HG02981 (cell line): ENCODE results near the gene PIGA.

Experiments used
- ATAC-seq: cut with Tn5 transposase; IDR thresholded peaks from one replicate; pipeline ENCODE4 v1.9.1; 2021; ENCODE audit warnings: mild to moderate bottlenecking, moderate library complexity; ENCODE audit not compliant: unreplicated experiment

PIGA gene, protein sequence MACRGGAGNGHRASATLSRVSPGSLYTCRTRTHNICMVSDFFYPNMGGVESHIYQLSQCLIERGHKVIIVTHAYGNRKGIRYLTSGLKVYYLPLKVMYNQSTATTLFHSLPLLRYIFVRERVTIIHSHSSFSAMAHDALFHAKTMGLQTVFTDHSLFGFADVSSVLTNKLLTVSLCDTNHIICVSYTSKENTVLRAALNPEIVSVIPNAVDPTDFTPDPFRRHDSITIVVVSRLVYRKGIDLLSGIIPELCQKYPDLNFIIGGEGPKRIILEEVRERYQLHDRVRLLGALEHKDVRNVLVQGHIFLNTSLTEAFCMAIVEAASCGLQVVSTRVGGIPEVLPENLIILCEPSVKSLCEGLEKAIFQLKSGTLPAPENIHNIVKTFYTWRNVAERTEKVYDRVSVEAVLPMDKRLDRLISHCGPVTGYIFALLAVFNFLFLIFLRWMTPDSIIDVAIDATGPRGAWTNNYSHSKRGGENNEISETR

GRCh38 chrX:15335135-15336022 is at the start of gene PIGA:
TSS of gene PIGA (minus strand) at chrX:15335523. CDS start at chrX:15331930, 3,593 bp downstream.
- ATAC-seq: peak; percentile 99

DNA sequence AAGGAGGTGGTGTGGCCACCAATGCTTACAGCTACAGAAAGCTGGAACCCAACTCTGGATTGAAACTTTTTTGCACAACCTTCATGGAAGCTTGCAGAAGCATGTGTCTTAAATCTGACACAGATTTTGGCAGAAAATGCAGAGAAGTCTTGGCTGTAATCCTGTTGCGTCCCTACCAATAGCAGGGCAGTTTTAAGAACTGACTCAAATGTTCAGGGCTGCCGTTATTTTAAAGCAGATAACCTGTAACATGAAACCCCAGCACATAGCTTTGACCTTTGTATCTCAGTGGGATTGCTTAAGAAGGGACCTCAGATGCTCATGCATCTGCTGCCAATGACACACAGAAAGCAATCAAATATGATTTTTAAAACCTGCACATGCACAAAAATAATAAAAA is 49.0 kb upstream of the PIGA start, which contains the start of gene VEGFD:
Gene VEGFD, minus strand, starts transcription at position 110 of the 400 bp plus-strand sequence. CDS start 467 bp downstream, outside the sequence.
- no peak for ATAC-seq

GRCh38 chrX:15382813-15383212 is 47.5 kb upstream of the PIGA start:
- ATAC-seq: no peak

- ATAC-seq: no peak
Measured at GRCh38 chrX:15376956-15377355, 41.6 kb upstream of the PIGA start.

- no peak for ATAC-seq
Measured at GRCh38 chrX:15373976-15374375, 38.7 kb upstream of the PIGA start.

GRCh38 chrX:15366506-15367352 is 31.4 kb upstream of the PIGA start:
- no peak for ATAC-seq

DNA sequence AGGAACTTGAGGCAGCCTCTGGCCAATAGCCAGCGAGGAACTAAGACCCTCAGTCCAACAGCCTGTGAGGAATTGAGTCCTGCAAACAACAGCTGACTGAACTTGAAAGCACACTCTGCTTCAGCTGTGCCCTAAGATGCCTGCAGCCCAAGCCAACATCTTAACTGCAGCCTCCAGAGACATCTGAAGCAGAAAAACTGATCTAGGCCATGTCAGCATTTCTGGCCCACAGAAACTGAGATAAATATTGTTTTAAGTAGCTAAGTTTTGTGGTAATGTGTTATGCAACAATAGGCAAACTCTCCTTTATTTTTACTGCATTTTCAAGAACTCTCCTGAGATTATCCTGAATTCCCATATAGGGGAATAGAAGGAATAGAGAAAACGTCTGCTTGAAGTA is 24.4 kb upstream of the PIGA start:
- no peak for ATAC-seq

GRCh38 chrX:15358533-15358932 is 23.2 kb upstream of the PIGA start:
- ATAC-seq: no peak

DNA sequence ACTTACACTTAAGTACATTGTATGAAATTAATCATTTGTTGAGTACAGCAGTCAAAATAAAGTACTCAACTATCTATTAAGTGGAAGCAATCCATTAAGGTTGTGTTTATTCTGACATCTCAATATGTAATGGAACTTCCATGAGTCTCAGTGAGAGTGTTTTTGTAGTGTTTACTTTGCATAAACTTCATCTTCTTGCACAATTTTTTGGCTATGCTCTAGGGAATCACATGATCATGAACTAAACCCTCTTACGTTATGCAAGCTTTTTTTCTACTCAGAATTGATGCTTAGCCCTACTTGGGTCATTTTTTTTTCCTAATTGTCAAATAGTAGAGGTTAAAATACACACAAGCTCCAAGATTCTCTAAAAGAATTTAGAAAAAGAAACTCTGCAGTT is 21.1 kb upstream of the PIGA start:
- ATAC-seq: no peak

- ATAC-seq: no peak
Measured at GRCh38 chrX:15350329-15350996, 15.1 kb upstream of the PIGA start.

DNA sequence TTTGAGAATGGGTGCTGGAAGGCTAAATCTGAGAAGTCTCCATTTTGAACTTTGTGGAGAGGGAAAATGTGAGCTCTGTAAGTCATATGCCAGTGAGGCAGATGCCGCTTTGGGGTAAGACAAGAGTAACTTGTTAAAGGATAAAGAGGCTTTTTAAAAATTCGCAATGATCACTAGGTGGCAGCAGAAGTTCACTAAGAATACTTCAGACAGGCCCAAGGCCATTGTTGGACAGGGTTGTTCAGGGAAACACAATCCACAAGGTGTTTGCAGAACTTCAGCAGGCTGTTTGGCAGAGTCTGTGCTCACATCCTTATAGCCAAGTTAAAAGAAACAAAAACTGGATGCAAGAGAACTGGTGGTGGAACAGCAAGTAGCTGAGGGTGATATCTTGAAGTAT is 13.7 kb upstream of the PIGA start:
- ATAC-seq: no peak

- ATAC-seq: no peak
Measured at GRCh38 chrX:15345976-15346375, 10.7 kb upstream of the PIGA start.

DNA sequence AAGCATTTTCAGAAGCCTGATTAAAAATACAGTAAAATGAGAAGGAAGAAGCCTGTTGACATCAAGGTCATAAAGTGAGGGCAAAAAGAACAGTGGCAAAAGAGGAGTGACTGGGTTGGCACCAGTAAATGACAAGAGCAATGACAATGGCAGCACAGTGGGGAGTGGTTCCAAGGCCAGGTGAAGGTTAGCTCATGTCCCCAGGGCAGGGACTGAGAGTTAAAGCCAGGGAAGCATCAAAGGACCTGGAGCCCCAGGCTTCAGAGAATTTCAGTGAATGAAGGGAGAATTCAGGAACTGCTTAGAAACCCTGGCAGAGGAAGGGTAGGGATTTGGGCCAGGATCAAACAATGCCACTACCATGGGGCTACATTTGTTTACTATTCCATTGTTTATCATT is 8.8 kb upstream of the PIGA start:
- ATAC-seq: no peak

GRCh38 chrX:15343075-15343476 is 7.8 kb upstream of the PIGA start:
- ATAC-seq: no peak

DNA sequence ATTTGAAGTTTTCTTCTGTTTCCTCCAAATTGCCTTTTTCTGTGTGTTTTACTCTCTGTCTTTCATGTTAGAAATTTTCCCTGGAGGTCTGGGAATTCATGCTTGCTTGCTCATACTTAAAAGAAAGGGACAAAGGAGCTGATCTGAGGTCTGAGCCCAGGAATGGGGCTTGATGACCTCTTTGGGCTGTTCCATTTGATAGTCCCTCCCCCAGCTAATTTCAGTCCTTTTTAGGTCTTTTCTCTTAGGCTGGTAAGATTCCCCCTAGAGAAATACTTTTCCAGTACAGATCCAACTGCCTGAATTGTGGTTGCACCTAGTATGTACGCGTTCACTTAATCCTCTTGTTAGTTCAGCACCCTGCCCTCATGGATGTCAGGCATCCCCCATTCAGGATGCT is 5.5 kb upstream of the PIGA start:
- no peak for ATAC-seq

DNA sequence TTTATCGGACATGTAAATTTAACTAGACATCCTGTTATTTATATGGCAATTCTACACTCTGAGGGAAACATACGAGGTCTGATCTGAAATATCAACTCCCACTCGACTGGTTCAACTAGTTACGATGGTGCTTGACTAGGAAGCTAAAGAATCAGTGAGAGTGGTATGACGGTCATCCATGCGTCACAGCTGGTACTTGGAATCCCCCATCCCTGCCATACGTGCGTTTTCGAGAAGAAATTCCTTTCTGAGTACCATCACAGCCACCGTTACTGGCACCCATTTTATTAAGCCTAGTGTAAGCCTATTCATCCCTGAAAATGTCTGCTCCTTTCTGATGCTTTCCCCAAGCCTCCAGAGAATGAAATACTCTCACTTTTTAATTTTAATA is 695 bp upstream of the PIGA start:
- ATAC-seq: no peak

- no peak for ATAC-seq
Measured at GRCh38 chrX:15334561-15334960, 762 bp downstream of the PIGA start.

GRCh38 chrX:15328821-15329220 is 6.5 kb downstream of the PIGA start:
- ATAC-seq: no peak

GRCh38 chrX:15328131-15328530 is 7.2 kb downstream of the PIGA start:
- no peak for ATAC-seq

DNA sequence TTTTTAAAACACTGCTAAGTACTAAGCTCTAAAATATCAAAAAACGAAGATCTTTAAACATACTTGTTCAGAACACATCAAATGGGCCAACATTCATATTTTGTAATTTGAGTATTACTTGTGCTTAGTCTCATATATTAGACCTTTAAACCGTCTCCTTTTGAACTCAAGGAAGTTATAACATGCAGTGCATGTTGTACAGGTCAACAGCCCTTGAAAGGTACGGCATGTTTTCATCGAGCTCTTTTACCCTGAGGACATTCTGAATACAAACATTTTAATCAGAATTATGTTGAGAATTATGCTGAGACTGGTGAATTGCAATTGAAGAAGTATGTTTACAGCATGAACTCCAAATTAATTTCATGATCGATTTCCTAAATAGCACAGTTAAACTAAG is 12.9 kb downstream of the PIGA start:
- ATAC-seq: no peak
